ENCODE results near the gene NAALADL2.

NAALADL2 gene

DNA sequence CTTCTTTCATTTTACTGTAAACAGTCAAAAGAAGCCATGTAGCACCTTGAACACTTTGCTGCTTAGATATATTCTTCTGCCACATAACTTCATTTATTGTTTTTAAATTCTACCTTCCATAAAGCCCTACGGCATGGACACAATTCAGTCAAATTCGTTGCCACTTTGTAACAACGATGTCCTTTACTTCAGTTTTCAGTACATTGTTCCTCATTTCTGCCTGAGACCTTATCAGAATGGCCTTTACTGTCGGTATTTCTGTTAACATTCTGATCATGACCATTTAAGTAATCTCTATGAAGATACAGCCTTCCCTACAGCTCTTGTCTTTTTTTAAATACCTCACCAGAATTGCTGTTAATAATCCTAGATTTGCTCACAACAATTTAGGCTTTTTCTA lies 466.9 kb downstream of the NAALADL2 start:
- TF ChIP-seq, protein P1, sequence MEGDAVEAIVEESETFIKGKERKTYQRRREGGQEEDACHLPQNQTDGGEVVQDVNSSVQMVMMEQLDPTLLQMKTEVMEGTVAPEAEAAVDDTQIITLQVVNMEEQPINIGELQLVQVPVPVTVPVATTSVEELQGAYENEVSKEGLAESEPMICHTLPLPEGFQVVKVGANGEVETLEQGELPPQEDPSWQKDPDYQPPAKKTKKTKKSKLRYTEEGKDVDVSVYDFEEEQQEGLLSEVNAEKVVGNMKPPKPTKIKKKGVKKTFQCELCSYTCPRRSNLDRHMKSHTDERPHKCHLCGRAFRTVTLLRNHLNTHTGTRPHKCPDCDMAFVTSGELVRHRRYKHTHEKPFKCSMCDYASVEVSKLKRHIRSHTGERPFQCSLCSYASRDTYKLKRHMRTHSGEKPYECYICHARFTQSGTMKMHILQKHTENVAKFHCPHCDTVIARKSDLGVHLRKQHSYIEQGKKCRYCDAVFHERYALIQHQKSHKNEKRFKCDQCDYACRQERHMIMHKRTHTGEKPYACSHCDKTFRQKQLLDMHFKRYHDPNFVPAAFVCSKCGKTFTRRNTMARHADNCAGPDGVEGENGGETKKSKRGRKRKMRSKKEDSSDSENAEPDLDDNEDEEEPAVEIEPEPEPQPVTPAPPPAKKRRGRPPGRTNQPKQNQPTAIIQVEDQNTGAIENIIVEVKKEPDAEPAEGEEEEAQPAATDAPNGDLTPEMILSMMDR (IDR thresholded peaks at IDR 0.05) = no peak

DNA sequence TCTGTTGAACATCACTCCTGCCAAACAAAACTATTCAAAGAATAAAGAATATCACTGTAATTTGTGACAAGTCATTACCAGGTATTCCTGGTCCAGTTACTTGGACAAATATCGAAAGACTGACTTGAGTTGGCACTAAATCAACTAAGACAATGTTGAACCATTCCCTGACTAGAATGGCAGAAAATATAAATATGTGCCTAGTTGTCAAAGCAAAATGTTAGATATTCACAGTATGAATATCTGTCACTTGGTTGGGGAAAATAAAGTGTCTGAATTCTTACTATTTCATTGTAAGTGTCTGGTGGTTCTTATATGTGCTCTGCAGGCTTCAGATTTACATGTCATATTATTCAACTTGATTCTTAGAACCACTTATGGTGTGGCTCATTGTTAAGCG lies 470.2 kb downstream of the NAALADL2 start:
- TF ChIP-seq, protein P1 (IDR thresholded peaks at IDR 0.05) = no peak

DNA sequence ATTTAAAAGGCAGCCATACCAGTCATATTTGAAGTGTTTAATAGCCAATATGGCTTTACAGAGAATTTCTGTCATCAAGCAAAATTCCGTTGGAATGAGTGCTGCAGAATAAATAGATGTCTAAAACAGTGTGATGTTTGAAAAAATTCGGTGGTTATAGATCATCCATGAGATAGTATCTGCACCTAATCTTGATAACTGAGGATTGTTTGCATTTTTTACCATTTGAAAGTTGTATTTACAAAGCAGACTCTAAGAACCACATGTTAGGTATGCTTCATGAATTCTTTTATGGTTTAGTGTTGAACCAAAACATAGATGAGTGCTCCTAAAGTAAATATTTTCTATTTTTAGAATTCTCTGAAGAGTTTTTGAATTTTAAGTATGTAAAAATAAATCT lies 476.1 kb downstream of the NAALADL2 start:
- TF ChIP-seq, protein P1 (IDR thresholded peaks at IDR 0.05) = no peak

DNA sequence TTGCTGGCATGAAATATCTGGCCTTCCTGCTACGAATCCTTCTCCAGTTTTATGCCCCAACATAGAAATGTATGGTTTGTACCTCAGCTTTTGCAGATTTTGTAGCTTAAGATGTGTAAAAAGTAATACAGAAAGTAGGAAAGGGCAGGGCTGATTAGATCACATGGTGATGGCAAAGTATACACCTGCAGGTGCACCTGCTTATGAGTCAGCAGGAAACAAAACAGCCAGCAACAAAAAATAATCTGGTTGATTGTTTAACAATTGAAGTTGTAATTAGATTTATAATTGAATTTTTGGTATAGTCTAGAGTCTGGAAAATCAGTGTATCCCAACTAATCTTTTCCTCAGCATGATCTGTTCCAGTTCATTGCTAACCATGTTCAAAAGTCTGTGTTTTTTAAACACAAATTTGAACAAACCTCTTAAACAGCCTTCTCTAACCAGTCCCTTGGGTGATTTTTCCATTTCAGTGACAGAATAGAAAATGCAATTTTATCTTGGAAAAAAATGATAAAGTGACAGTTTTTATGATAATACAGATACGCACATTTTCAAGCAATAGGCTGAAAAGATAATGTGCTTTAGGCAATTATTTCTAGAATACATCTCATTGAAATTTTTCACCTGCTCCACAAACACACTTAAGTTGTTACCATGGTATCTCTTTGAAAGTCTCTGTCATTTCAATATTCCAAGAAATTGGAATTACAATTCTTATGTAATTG lies 477.4 kb downstream of the NAALADL2 start:
- TF ChIP-seq, protein P1 (IDR thresholded peaks at IDR 0.05) = no peak

DNA sequence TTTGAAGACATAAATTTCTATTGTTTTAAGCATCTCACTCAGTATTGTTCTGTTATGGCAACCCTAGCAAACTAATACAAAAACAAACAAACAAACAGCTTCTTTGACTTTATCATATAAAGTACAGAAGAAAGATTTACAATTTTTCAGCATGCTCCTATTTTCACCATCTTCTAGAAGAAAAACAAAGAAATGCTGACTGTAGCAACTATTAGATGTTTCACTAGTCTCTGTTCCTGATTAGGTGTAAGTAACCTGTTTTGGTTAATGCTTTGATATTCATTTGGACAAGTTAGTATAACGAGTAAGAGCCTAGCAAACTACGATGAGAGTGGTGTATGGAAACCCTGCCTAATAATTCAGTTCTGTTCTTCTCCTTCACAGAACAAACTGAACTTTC lies 478.5 kb downstream of the NAALADL2 start:
- TF ChIP-seq, protein P1 (IDR thresholded peaks at IDR 0.05) = no peak

DNA sequence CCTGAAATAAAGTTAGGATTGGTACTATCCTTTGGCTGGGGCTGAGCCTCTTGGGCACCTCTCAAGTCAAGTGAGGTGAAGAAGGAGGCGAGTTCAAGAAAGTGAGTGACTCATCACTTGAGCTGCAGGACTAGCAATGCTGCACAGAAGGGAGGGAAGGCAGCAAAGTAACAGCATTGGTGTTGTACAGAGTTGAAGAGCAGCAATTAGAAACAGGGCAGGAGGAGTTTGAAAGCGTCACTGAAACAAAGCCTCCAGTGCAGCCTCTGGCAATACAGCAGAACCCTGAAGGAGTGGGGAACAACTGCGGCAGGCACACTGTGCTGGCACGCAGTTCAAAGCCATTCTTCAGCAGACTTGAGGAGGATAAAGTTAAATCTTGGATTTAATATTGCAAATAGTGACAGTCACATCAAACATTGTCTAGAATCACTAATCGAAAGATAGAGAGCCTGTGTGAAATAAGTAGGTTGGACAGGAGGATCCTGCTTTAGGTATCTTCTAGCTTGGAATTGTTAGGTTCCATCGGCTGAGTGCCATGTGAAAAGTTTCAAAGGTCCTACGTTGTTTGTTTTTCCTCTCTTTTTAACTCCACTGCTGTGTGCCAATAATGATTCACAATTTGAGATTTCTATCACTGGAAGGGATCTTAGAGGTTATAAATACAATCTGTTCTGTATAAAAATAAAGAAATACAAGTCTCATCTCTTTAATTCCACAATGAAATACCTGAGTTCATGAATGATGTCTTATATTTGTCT lies 479.8 kb downstream of the NAALADL2 start:
- TF ChIP-seq, protein P1 (IDR thresholded peaks at IDR 0.05) = no peak

DNA sequence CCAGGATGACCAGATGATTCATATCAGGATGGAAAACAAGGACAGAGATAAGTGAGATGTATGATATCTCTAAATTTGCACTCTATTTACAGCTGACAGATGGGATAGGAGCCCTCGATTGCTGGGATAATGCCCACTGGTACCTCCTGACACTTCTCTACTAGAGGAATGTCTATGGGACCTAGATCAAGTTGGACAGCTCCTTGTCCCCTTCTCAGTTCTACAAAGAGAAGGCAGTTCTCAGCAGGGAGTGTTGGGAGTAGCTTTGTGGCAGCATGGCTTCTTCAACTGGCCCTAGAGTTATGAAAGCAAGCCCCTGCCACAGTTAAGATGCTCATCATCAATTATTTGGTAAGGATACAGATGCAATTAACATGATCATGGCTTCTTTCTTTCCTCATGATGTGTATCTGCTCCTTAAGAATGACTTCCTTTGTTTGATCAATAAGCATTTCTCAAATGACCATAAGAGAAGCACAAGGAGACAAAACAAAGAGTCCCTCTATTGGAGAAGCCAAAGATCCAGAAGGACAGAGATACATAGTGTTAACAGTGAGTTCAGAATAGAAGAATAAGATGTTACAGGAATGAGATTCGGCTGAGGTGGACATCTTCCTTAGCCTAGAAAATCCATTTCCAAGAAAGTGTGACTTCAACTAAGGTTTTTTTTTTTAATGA lies 481.3 kb downstream of the NAALADL2 start:
- TF ChIP-seq, protein P1 (IDR thresholded peaks at IDR 0.05) = no peak
